ENCODE data around the gene SYNE3. TPM values are rescaled to one million over a fixed set of nuclear protein-coding genes. Genes with fewer than 3 reads are reported as not detected.

Gene SYNE3
- total RNA-seq, 1 experiment from 2014 or later: 6.2 TPM

GRCh38 chr14:95475540-95476240, 40.8 kb downstream of the SYNE3 start:
- CTCF ChIA-PET: no interaction called here
- H3K27ac ChIP-seq (ENCODE audit: low read length): no peak overlapping the region

GRCh38 chr14:95474941-95475340, 41.5 kb downstream of the SYNE3 start:
- H3K27ac ChIP-seq (ENCODE audit: low read length): no peak overlapping the region
- TF ChIP-seq SIN3A (IDR thresholded peaks at IDR 0.05; ENCODE audit: borderline replicate concordance, insufficient read depth, low read depth, low read length) (no peak), REST (IDR thresholded peaks at IDR 0.05; ENCODE audit: insufficient read depth in 1 of 2, low read depth in 2 of 2, low read length in 1 of 2) (no peak), TCF7L2 (IDR thresholded peaks at IDR 0.05; ENCODE audit: low read depth, low read length) (no peak), CTCF (IDR thresholded peaks at IDR 0.05) (no peak), POLR2AphosphoS5 (IDR thresholded peaks at IDR 0.05; ENCODE audit: low read depth, low read length) (no peak)
- no peaks in the 10 kb centered on the region for H3K27me3 ChIP-seq (ENCODE audit: control insufficient read depth, insufficient read depth, low read length)
- no peaks in the 10 kb centered on the region for H3K9me3 ChIP-seq (ENCODE audit: control insufficient read depth, insufficient read depth, low read depth, low read length)
- POLR2A ChIA-PET: no interaction called here
- DNase-seq (ENCODE audit: low read depth, low spot score) (no peak), ATAC-seq (no peak)
- in situ Hi-C loops (cut with HindIII; ENCODE audit: low pct_unique_long_range_greater_than_20kb, low sequenced_read_pairs) (no loop called here), intact Hi-C loops (cut with micrococcal nuclease; ENCODE audit: unreplicated experiment) (no loop called here)
- no peaks in the 10 kb centered on the region for H3K36me3 ChIP-seq (ENCODE audit: control insufficient read depth, insufficient read depth, low read length)
- no TSS peak for BruUV-seq (replicated peaks)
- CTCF ChIA-PET: no interaction called here
- no peaks in the 10 kb centered on the region for H3K4me1 ChIP-seq (ENCODE audit: control insufficient read depth, insufficient read depth, low read length)
- no peak overlapping the region for H3K4me3 ChIP-seq (ENCODE audit: low read depth in 2 of 2, low read length in 2 of 2)

More at GRCh38 chr14:95475540-95476240, 40.8 kb downstream of the SYNE3 start:
- DNase-seq (ENCODE audit: low read depth, low spot score): no peak
- POLR2A ChIA-PET: no interaction called here
- Histone ChIP-seq H3K4me1 (ENCODE audit: control insufficient read depth, insufficient read depth, low read length) (no peaks in the 10 kb centered on the region; the same call in 1 of the 2 replicates), H3K4me3 (ENCODE audit: low read depth in 2 of 2, low read length in 2 of 2) (no peak overlapping the region), H3K27me3 (ENCODE audit: control insufficient read depth, insufficient read depth, low read length) (no peaks in the 10 kb centered on the region), H3K9me3 (ENCODE audit: control insufficient read depth, insufficient read depth, low read depth, low read length) (no peaks in the 10 kb centered on the region), H3K36me3 (ENCODE audit: control insufficient read depth, insufficient read depth, low read length) (no peaks in the 10 kb centered on the region)
- in situ Hi-C loops (cut with HindIII; ENCODE audit: low pct_unique_long_range_greater_than_20kb, low sequenced_read_pairs): no loop called here
- no TSS peak for BruUV-seq (replicated peaks)
- intact Hi-C loops (cut with micrococcal nuclease; ENCODE audit: unreplicated experiment): no loop called here
- no peak for TF ChIP-seq POLR2AphosphoS5 (IDR thresholded peaks at IDR 0.05; ENCODE audit: low read depth, low read length)
- no peak for TF ChIP-seq TCF7L2 (IDR thresholded peaks at IDR 0.05; ENCODE audit: low read depth, low read length)
- no peak for TF ChIP-seq CTCF (IDR thresholded peaks at IDR 0.05)
- TF ChIP-seq SIN3A (IDR thresholded peaks at IDR 0.05; ENCODE audit: borderline replicate concordance, insufficient read depth, low read depth, low read length): no peak
- TF ChIP-seq REST (IDR thresholded peaks at IDR 0.05; ENCODE audit: insufficient read depth in 1 of 2, low read depth in 2 of 2, low read length in 1 of 2): no peak
- ATAC-seq: no peak
